Panc1 (cell line): ENCODE measurements around the gene TMEM9B. TPM values are rescaled to one million over a fixed set of nuclear protein-coding genes. Genes with fewer than 3 reads are reported as not detected.
"Not testable (repeated sequence)": the region's sequence is repeated elsewhere in the genome, so short reads cannot be mapped to it uniquely, and the experiment has no call there.

ENCODE experiments used
- ATAC-seq: fragments of 200-7000 bp; cut with Tn5 transposase; 2 replicates; pipeline ENCODE4 v1.9.1; 2020; ENCODE audit warnings: mild to moderate bottlenecking, moderate library complexity
- BruUV-seq: library from RNA; stranded (reverse); fragments of 400-500 nt; replicated peaks from 2 replicates; lab custom pipeline; 2021; lab: Mats Ljungman, UMichigan
- CTCF ChIA-PET: fragments of 300-600 bp; sonication (Branson Sonifier 250); formaldehyde crosslinking; loops from one replicate; lab custom pipeline; 2022; ENCODE audit warnings: antibody characterized with exemption; lab: Charles Lee
- POLR2A ChIA-PET: fragments of 300-600 bp; sonication (Branson Sonifier 250); formaldehyde crosslinking; loops from one replicate; lab custom pipeline; 2022; ENCODE audit warnings: antibody characterized with exemption; lab: Charles Lee
- DNase-seq: peaks from one replicate; pipeline ENCODE4 v3.0.0-alpha.2; 2010; ENCODE audit warnings: low read depth, low spot score
- H3K27ac ChIP-seq: 2 replicates; pipeline ENCODE4 v1.5.1; 2011; ENCODE audit warnings: mild to moderate bottlenecking, low read length, inconsistent platforms
- H3K27me3 ChIP-seq: fragments of 200-500 bp; sonication (Bioruptor generic); 2 replicates; pipeline ENCODE4 v1.6.0; 2014; ENCODE audit warnings: low read length, inconsistent platforms; ENCODE audit not compliant: control insufficient read depth, insufficient read depth
- H3K36me3 ChIP-seq: fragments of 200-500 bp; sonication (Bioruptor generic); 2 replicates; pipeline ENCODE4 v1.5.1; 2014; ENCODE audit warnings: inconsistent platforms, mild to moderate bottlenecking, low read length, moderate library complexity; ENCODE audit not compliant: control insufficient read depth, insufficient read depth
- H3K4me1 ChIP-seq: 2 replicates; pipeline ENCODE4 v1.5.1; 2011; ENCODE audit warnings: inconsistent platforms, mild to moderate bottlenecking, low read length, moderate library complexity; ENCODE audit not compliant: control insufficient read depth, insufficient read depth
- H3K4me3 ChIP-seq, 2 experiments: 2 replicates each; pipeline ENCODE4 v1.5.1; 2011 to 2012; ENCODE audit warnings: low read depth in 2 of 2, low read length in 2 of 2, mild to moderate bottlenecking in 2 of 2, inconsistent platforms in 1 of 2, moderate library complexity in 1 of 2
- H3K9me3 ChIP-seq: fragments of 200-500 bp; sonication (Bioruptor generic); 2 replicates; pipeline ENCODE4 v1.5.1; 2014; ENCODE audit warnings: low read depth, mild to moderate bottlenecking, inconsistent platforms, low read length, moderate library complexity; ENCODE audit not compliant: control insufficient read depth, insufficient read depth
- CTCF ChIP-seq: fragments of 450-650 bp; IDR thresholded peaks from 2 replicates; pipeline ENCODE4 v1.5.1; 2017; ENCODE audit warnings: mild to moderate bottlenecking
- POLR2AphosphoS5 ChIP-seq: IDR thresholded peaks from 2 replicates; pipeline ENCODE4 v1.6.1; 2012; ENCODE audit warnings: mild to moderate bottlenecking, low read depth, low read length, moderate library complexity
- REST ChIP-seq, 2 experiments: IDR thresholded peaks; 2 replicates each; pipeline ENCODE4 v1.6.1; 2011 to 2012; ENCODE audit warnings: low read depth in 2 of 2, control low read depth in 1 of 2, low read length in 1 of 2, mild to moderate bottlenecking in 1 of 2, moderate library complexity in 1 of 2; ENCODE audit not compliant: insufficient read depth in 1 of 2
- SIN3A ChIP-seq: IDR thresholded peaks from 2 replicates; pipeline ENCODE4 v1.6.1; 2012; ENCODE audit warnings: low read depth, mild to moderate bottlenecking, low read length, moderate library complexity, borderline replicate concordance; ENCODE audit not compliant: insufficient read depth
- TCF7L2 ChIP-seq: IDR thresholded peaks from 2 replicates; pipeline ENCODE4 v1.6.1; 2011; ENCODE audit warnings: mild to moderate bottlenecking, low read depth, low read length, inconsistent platforms
- in situ Hi-C: cut with HindIII; loops from 2 replicates; pipeline ENCODE4 v1.10.0; 2016; ENCODE audit warnings: low sequenced_read_pairs, low pct_unique_long_range_greater_than_20kb
- intact Hi-C: fragments of 100-400 bp; cut with micrococcal nuclease; formaldehyde crosslinking; loops from one replicate; pipeline ENCODE4 v1.10.0; 2022; ENCODE audit not compliant: unreplicated experiment
- total RNA-seq: library from RNA; stranded (reverse); gene quantifications from one replicate; pipeline ENCODE4 v1.2.1, GENCODE V29; 2021; ENCODE audit not compliant: unreplicated experiment

TMEM9B gene
- total RNA-seq, 1 experiment from 2014 or later, result 76.2 TPM

GRCh38 chr11:8937659-8938058 lies 26.6 kb downstream of the TMEM9B start:
- no peak for DNase-seq
- in situ Hi-C loops, result no loop called here
- no peak overlapping the region for H3K4me3 ChIP-seq
- TF ChIP-seq SIN3A (no peak), REST (IDR thresholded peaks at IDR 0.05; ENCODE audit: insufficient read depth in 1 of 2, low read depth in 2 of 2, low read length in 1 of 2) (no peak), POLR2AphosphoS5 (no peak), CTCF (no peak), TCF7L2 (no peak)
- H3K27me3 ChIP-seq, result no peaks in the 10 kb centered on the region; the same call in 1 of the 2 replicates
- ChIA-PET CTCF (no interaction called here), POLR2A (no interaction called here)
- intact Hi-C loops, result no loop called here
- no peak overlapping the region for H3K27ac ChIP-seq
- H3K4me1 ChIP-seq, result no peaks in the 10 kb centered on the region; the same call in 1 of the 2 replicates
- no TSS peak for BruUV-seq
- H3K36me3 ChIP-seq, result no peaks in the 10 kb centered on the region
- no peak for ATAC-seq
- no peaks in the 10 kb centered on the region for H3K9me3 ChIP-seq

GRCh38 chr11:8937159-8937558 lies 27.1 kb downstream of the TMEM9B start:
- ChIA-PET POLR2A (no interaction called here), CTCF (no interaction called here)
- no peaks in the 10 kb centered on the region; the same call in 1 of the 2 replicates for H3K4me1 ChIP-seq
- H3K27me3 ChIP-seq, result no peaks in the 10 kb centered on the region
- intact Hi-C loops, result no loop called here
- BruUV-seq, result no TSS peak
- no peaks in the 10 kb centered on the region for H3K36me3 ChIP-seq
- ATAC-seq (no peak), DNase-seq (no peak)
- in situ Hi-C loops, result no loop called here
- H3K4me3 ChIP-seq, result no peak overlapping the region
- no peak for TF ChIP-seq CTCF
- no peak for TF ChIP-seq SIN3A
- TF ChIP-seq POLR2AphosphoS5, result no peak
- TF ChIP-seq TCF7L2, result no peak
- H3K9me3 ChIP-seq, result no peaks in the 10 kb centered on the region
- no peak overlapping the region for H3K27ac ChIP-seq

- intact Hi-C loops, H3K27ac ChIP-seq, CTCF ChIA-PET, H3K9me3 ChIP-seq, H3K4me3 ChIP-seq, DNase-seq, BruUV-seq, in situ Hi-C loops, H3K36me3 ChIP-seq, POLR2A ChIA-PET, ATAC-seq, H3K4me1 ChIP-seq, H3K27me3 ChIP-seq: not testable (repeated sequence)
Observed at GRCh38 chr11:8935789-8936188, 28.5 kb downstream of the TMEM9B start.
